Fibroblast of peridontal ligament (primary cell): ENCODE data around the gene PRND.
"Not testable (repeated sequence)": the region's sequence is repeated elsewhere in the genome, so short reads cannot be mapped to it uniquely, and the experiment has no call there.

ENCODE experiments used
- DNase-seq: peaks from one replicate; pipeline ENCODE4 v3.0.0-alpha.2; 2010; ENCODE audit errors: extremely low read depth

PRND gene

GRCh38 chr20:4737857-4738627 is 16.3 kb downstream of the PRND start:
- no peak for DNase-seq

DNA sequence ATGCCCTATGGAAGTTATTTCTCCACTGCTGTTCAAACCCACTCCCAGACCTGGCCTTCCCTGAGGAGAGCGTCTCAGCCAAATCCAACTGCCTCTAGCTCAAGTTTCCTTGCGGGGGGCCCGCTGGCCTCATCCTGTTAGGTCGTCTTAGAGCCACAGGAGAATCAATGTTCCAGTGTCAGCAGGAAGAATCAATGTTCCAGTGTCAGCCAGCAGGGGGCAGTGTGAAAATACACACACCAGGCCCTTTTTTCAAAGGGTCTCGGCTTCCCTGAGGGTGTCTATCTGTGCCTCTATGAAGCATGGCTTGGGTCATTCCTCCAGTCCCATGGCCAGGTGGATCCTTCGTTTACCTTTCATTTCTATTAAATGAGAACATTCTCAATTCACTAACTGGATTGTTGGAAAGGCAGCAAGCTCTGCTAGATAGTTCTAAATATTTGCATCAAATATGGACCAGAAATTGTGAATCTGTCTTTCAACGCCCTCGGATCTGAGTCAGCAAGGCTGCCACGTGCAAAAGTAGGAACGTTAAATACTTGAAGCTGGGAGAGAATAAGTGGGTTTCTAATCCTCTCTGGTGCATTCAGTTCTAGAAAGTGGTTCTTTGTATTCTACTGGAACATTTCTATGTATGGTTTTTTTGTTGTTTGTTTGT is 19.2 kb downstream of the PRND start:
- peak; percentile 38 for DNase-seq

- no peak for DNase-seq
Observed at GRCh38 chr20:4748847-4749246, 27.1 kb downstream of the PRND start.

- DNase-seq: no peak
Observed at GRCh38 chr20:4749326-4749725, 27.6 kb downstream of the PRND start.

GRCh38 chr20:4750381-4750780 is 28.7 kb downstream of the PRND start:
- no peak for DNase-seq

DNA sequence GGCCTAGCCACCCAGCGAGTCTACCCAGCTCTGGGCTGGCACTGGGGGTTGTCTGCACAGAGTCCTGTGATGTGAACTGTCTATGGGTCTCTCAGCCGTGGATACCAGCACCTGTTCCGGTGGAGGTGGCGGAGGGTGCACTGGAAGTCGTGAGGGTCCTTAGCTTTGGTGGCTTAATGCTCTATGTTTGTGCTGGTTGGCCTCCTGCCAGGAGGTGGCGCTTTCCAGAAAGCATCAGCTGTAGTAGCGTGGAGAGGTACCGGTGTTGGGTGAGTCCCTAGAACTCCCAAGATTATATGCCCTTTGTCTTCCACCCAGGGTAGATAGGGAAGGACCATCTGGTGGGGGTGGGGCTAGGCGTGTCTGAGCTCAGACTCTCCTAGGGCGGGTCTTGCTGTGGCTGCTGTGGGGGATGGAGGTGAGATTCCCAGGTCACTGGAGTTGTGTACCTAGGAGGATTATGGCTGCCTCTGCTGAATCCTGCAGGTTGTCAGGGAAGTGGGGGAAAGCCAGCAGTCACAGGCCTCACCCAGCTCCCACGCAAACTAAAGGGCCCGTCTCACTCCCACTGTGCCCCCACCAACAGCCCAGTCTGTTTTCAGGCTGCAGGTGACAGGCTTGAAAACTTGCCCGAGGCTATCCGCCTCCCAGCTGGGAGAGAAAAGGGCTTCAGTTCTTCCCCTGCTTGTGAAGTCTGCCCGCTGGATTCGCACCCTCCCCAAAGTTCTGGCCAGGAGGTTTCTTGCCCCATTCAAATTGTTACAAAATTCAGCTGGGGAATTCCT is 37.6 kb downstream of the PRND start:
- DNase-seq: not testable (repeated sequence)

DNA sequence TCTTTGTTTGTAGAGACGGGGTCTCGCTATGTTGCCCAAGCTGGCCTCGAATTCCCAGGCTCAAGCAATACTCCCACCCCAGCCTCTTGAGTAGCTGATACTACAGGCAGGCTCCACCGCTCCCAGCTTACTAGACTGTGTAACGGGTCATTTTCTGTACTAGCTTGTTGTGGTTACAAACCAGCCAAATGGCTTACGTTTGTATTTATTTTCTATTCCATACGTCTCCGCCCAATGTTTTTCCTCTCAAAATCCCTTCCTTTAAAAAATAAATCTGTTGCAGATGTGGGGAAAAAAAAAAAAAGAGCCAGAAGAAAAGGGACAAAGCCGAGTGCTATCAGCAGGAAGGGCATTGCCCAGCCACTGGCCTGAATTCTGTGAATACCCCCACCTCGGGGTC is 41.6 kb downstream of the PRND start:
- DNase-seq: peak; percentile 68

- no peak for DNase-seq
Observed at GRCh38 chr20:4763723-4764510, 42.2 kb downstream of the PRND start.

DNA sequence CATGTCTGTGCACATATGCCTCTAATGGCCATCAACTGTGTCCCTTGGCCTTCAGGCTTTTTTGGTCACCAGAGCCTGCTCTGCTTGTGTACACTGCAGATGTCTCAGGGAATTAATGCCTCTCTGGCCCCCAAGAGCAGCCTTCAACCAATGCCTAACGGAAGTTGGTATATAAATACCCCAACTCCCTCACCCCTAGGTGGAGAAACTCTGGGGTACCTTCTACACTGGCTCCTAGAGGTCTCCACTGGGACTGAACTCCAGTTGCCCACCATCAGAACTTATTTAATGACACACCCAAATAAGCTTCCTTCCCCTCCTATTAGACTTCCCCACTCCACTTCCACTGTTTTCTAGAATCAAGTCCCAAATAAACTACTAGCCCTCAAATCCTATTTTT is 43.1 kb downstream of the PRND start:
- DNase-seq: no peak

DNA sequence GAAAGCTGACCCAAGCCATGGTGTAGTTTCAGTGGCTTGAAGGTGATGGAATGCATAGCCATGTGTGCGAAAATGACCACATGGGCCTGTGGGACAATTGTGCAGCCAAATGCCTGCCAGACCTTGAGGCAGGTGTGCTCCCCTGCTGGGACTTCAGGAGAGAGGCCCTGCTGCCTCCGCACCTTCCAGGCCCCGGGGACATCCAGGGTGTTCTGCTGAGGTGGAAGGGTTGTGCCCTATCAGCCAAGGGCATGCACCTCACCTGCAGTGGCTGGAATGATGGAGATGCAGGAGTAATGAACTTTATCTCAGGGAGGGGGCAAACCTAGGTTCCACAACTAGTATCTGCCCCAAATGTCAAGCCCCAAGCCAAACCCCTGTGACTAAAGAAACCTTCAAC is 44.0 kb downstream of the PRND start:
- DNase-seq: no peak

DNA sequence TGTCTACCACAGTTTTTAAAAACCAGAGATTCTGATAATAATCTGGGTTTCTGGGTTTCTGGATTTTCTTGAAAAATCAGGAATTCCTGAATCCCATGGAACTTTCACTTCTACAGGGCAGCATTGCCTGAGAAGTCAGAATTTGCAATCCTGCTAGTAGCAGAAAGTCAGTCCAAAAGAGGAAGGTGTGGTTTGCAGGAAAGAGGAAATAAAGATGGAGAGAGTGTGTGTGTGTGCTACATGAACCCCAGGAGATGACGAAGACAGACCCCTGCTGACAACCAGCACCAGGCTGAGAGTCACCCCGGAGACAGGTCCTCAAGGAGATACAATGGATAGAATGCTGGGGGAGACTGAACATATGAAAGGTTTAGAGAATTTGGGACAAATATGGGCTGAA is 44.9 kb downstream of the PRND start:
- no peak for DNase-seq

- DNase-seq: no peak
Observed at GRCh38 chr20:4767084-4767483, 45.4 kb downstream of the PRND start.

DNA sequence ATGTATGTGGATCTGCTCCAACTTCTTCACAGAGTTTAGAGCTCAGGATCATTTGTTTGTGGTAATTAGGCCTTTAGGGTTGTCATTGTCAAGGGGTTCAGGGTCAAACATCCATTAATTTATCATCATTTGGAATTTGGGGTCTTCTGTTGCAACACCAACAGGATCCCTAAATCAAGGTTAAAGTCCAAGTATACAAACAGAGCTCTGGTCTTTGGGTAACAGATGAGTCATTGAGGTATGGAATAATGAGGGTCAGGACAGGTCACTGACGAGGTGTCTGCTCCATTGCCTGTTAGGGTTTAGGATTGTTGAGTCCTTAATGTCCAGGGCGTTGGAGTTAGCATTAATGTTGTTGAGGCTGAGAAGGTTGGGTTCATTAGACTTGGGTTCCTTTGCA is 47.6 kb downstream of the PRND start:
- DNase-seq: no peak

- DNase-seq: no peak
Observed at GRCh38 chr20:4770026-4770425, 48.3 kb downstream of the PRND start.

- no peak for DNase-seq
Observed at GRCh38 chr20:4771004-4771403, 49.3 kb downstream of the PRND start.

DNA sequence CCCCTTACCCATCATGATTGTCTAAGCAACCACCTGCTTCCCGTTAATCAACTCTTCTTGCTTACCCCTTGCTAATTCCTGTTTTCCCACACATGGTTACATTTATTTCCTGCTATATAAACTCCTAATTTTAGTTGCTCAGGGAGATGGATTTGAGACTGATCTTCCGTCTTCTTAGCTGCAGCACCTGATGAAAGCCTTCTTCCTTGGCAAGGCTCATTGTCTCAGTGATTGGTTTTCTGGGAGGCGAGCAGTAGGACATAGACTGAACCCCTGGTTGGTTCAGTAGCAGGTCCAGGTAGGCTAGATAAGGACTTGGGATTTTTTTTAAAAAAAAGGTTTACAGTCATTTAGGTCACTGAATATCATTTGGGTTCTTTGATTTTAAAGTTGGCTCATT is 50.4 kb downstream of the PRND start:
- DNase-seq: no peak

DNA sequence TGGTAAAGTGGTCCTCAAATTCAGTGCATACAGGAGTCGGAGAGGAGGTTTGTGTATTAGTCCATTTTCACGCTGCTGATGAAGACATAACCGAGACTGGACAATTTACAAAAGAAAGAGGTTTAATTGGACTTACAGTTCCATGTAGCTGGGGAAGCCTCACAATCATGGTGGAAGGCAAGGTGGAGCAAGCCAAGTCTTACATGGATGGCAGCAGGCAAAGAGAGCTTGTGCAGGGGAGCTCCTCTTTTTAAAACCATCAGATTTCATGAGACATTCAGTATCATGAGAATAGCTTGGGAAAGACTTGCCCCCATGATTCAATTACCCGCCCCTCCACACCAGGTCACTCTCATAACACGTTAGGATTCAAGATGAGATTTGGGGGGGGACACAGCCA is 51.3 kb downstream of the PRND start:
- not testable (repeated sequence) for DNase-seq

DNA sequence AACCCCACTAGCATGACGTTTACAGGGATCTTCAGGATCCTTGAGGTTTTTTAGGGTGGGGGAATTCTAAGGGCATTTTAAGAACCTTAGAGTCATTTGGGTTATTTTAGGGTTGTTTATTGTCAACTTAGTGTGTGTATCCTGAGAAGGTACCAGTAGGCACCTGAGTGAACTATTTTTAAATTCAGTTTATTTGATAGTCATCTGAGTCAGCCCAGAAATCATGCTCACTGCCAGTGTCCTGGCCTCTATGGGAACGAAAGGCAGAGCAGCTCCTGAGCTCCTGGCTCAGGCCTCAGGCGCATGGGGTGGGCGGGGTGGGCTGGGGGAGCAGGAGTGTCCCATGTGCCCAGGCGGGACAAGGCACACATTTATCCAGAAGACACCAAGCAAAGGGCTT is 52.0 kb downstream of the PRND start:
- DNase-seq: no peak

- no peak for DNase-seq
Observed at GRCh38 chr20:4774207-4774606, 52.5 kb downstream of the PRND start.

DNA sequence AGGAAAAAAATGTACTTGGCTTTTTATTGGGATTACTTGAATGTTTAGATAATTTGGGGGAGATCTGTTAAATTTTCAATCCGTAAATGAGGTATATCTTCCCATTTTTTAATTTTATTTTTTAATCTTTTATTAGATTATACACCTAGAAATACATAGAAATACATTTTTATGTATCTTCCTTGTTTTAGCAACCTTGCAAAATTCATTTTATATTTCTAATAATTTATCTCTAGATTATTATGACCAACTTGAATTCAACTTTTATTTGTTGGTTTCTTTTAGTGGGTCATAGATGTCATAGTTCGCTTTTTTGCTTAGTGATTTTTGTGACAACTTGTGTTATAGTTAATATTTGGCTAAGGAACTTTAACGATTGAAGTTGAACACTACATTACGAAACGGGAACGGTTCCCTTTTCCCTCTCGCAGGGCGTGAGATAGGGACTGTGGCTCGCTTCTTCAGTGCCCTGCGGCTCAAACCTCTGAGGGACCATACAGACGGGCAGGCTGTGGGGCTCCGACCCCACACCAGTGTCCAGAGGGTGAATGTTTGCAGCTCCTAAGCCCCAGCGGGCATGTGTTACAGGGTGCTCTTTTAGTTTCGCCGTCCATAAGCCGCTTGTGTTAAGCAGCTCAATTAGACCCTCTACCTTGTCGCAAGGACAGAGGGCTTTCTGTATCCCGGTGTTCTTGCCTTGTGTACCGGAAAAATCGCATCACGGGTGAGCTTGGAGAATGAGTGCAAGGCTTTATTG is 53.8 kb downstream of the PRND start:
- DNase-seq: no peak

DNA sequence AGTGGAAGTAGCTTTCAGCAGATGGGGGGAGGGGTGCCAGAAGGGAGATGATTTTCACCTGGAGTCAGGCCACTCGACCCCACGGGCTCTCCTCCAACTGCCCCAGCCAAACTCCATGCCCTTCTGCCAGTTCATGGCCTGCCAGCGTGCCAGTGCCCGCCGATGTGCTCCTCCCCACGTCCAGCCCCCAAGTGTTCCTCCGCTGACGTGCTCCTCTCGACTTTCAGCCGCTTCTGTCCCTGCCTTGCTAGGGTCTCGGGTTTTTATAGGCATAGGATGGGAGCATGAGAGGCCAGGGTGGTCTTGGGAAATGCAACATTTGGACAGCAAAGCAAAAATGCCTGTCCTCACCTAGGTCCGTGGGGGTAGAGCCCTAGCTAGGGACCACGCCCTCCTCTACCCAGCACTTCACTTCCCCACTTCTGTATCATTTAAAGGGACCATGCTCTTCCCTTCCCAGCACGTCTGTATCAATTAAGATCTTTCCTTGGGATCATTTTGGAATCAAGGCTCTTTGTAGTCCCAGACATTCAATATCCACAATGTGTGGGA is 54.4 kb downstream of the PRND start:
- DNase-seq: no peak
